ENCODE measurements around the gene HOXB7.

Gene HOXB7

DNA sequence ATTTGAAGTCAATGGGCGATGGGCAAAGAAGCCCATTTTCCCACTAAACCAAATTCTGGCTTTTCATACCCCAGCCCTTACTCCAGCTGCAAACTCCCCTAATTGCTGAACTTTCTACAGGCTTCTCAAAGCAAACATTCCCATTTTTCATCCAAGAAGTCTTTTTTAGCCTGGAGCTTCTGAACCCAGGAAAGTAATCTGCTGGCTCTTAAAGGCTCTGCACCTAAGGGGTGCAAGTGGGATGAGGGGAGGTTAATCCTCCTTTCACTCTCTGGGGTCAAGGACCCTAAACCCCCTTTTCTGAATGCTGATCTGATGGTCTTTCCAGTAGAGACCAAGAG is 2.4 kb downstream of the HOXB7 start:
- DNase-seq: no peak

DNA sequence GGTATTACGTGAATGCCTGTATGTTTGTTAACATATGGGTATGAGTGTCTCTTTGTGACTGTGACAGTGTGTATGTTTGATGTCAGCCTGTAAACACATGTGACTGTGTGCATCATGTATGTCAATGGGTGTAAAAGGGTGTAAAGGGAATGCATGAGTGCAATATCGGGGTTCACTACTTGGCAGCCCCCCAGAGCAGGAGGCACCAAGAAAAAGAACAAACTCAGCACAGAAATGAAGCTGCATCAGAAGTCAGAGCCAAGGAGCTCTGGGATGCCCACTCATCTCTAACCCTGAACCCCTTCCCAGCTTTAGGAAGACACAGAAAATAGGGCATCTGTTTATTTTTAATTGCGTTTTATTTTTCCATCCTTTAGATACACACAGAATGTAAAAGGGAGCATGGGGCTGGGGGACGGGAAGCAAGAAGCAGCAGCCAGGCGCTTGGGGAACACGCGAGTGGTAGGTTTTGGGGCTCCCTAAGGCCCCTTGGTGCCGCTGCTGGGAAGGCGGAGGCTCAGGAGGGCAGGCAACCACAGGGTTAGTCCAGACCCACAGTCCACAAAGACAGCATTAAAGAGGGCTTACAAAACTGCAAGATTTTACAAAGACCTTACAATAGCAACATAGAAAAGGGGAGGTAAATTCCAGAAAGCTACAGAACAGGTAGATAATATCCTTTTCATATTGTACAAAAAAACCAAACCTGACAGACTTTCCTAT is 3.8 kb downstream of the HOXB7 start:
- DNase-seq: no peak

DNA sequence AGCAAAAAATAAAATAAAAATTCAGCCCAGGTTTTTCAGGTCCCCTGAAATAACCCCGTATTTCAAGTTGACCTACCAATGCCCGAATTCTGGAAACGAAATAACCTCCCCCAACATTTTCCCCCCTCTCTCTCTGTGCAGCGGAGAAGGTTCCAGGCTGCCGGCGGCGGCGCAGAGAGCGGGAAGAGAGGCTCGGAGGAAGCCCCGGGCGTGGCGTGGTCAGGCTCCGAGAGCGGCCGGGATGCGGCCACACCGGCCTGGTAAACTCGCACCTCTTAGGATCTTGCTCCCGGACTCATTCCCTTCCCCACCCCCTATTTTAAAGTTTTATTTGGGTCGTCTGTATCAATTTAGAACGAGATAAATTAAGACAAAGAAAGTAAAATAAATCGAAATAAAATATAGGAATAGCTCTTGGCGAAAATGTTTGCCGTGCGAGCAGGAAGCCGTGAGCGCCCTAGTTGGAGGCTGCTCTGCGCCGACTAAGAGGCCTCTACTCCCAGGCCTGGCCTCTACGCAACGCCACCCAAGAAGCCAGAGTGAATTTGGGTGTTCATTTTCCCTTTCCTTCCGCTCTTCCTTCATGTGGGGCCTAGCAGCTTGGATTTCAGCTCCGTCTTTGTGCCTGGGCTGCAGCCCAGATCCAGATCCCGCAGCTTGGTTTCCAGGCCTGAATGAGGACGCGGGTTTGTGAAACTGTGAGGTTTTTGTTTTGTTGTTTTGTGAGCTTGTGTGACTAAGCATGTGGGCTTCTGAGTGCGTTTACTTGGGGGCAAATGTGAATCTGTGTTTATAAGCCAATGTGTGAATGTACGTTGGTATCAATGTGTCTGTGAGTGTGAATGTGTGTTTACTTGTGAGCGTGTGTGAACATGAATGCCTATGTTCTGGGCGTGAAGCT is 4.6 kb downstream of the HOXB7 start:
- no peak for DNase-seq

DNA sequence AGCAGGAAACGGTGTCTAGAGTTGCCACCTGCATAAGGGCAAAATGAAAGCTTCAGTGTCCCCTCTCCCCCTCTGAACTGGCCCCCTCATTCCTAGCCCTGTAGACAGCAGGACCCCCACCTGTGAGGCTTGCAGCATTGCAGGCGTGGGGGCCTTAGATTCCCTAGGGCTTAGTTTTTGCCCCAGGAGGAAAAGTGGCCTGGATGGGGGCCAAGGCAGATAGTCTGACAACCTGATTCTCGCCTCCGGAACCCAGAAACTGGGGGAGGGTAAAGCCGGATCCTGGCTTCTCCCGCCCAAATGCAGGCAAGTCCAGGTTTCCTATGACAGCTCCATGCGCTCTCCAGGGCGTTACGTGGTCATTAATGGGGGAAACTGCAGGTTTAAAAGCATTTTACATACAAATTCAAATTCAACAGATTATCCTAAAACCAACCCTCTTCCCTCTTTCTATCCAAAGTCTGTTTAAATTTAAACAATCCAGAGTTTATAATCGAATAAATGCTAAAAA is 5.4 kb downstream of the HOXB7 start:
- no peak for DNase-seq

DNA sequence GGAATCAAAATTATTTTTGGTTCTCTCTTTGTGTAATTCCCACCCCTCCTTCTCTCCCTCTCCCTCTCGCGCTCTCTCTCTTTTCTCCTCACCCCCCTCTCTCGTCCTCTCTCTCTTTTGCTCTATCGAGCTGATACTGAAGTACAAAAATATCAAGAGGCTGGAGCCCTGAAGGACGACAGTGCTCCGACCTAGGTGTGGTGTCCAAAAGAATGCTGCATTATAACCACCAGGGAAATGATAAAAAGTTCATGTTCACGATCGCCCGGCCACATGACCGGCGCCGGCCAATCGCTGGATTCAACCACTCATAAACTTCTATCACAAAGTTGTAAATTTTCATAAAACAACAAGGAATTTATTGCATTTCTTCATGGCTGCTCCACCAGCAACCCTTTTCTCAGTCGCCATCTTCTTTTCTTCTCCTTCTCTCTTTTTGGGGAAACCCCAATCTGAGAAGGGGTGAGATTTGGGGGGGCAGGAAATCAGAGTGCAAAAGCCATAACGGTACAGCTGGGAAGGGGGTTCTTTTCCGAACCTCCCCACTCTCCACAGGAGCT is 6.0 kb downstream of the HOXB7 start, which contains the start of gene HOXB6:
Gene HOXB6 (minus strand): TSS at position 217 of the 560 bp plus-strand sequence. CDS start 6,836 bp downstream, outside the sequence.
- no peak for DNase-seq

DNA sequence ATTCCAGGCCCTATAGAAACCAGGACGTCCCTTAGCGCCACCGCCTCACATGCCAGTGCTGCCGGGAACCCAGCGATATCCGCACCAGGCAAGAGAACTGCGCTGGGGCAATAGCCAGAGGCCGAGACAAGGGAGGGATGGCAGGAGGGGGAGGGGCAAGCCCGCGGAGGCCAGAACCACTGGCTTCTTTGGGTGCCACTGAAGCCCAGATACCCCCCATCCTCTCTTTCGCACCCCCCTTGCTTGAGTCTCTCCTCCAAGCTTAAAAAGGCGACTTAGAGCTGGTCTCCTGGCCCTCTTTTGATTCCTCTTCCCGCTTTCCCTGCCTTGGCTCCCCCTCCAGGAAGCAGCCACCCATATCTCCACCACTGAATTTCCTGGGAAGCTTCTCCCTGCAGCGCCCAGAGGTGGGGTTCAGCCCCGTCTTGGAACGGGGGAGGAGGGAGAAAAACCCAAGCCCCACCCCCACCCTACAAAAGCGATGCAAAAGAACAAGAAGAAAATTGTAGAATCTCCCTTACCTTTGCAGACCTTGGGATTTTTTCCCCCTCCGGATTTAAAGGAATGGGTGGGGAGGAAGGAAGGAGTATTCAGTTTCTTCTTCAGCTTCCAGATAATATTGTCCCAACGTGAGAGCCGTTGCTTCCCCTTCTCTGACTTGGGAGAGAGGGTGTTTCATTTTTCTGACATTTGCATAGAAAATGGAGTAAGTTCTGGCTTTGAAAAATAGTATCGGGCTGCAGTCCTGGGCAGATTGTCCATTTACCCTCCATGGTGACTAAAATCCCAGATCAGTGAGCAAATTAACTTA is 6.7 kb downstream of the HOXB7 start:
- DNase-seq: no peak

DNA sequence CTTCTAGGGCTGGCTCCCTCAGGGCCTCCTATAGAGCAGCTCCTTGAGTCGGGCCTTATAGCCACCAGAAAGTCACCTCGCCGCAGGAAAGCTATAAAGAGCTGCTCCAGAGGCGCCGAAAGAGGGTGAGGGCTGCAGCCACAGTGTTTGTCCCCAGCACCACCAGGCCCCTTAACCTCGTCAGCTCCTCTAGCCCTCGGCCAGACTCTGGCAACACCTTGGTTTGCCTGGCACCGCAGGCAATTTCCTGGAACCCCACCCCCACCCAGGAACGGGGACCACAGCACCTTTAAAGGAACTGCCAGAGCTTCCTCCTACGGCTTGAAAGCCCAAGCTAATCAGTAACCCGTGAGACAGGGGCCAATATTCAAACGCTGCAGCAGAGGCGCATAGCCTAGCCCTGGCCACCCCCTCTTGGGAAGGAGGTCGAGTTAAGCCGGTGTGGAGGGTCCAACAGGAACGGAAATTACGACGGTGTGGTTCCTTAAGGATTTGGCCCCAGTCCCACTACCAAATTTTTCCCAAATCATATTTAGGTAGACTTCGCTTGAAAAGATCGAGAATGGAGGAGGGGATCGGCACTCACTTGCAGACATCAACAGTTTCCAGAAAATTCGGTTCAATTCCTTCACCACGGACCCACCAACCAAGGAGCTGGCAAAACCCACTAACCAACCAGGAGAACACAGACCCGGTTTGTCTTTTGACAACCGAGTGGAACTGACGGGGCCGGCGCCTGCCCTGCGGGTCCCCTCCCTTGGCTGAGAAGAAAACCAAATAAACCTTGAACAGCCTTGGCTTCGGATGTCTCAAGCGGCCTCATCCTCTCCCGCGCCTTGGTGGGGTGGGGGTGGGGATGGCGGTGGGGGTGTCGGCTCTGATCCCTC is 9.0 kb downstream of the HOXB7 start:
- DNase-seq: no peak

DNA sequence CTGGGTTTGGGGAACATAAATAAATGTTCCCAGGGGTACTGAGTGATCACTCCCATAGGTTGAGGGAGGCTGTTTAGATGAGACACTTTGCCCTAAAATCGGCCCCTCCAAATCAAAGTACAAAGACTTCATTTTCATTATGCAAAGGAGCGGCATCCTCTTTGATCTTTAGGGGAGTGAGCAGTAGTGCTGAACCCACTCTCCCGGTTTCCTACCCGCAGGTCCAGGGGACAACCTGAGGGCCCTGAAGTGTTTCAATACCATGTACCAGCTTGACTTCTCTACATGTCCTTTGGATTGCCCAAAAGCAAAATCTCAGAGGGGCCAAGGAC is 9.6 kb downstream of the HOXB7 start:
- no peak for DNase-seq

DNA sequence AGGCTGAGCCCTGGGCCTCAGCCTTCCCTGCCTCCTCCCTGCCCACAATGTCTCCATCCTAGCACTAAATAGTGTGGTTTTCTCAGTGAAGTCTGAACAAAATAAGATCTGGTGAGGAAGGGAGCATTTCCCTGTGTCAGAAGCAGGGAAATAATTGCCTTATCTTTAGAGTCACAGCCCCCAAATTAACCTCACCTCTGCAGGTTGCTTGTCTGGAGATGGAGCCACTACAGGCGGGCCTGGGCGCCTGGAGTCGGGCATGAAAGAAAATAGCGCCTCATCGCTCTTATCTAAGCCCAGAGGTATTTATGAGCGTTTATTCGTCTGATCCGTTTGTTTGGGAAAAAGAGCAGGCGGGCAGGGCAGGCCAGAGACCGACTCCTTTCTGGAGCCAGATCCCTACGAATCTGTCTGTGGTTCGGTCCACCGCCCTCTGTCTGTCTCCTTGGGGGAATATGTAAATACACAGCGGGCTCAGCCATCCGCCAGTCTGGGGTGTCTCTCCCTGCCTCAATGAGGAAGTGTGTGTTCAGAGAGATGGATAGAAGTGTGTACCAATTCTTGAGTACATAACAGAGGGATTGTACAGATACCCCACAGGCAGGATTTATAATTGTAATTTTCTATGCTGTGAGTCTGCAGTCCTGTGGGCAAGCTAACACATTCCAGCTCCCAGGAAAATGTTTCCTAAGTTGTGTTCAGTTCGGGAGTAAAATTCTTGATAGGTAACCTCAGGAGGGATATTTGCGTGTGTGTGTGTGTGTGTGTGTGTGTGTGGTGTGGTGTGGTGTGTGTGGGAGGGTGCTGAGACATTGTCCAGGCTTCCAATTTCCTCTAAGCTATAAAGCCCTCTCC is 10.3 kb downstream of the HOXB7 start:
- DNase-seq: no peak

DNA sequence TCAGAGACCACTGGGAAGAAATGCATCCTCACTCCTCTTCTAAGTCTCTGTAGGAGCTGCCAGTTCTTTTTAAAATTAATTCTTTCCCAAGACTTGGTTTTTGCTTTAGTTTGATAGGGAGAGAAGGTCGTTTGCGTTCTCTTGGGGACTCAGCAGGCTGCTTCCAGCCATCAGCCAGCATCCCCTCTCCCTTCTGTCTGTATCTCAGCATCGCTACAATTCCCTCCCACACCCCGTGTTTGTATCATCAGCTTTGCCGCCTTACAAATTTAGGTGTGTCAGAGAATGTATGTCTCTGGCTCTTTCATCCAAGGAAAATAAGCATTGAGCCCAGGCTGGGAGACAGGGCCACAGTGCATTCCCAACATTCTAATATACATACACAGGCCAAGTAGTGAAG is 11.5 kb downstream of the HOXB7 start:
- no peak for DNase-seq

DNA sequence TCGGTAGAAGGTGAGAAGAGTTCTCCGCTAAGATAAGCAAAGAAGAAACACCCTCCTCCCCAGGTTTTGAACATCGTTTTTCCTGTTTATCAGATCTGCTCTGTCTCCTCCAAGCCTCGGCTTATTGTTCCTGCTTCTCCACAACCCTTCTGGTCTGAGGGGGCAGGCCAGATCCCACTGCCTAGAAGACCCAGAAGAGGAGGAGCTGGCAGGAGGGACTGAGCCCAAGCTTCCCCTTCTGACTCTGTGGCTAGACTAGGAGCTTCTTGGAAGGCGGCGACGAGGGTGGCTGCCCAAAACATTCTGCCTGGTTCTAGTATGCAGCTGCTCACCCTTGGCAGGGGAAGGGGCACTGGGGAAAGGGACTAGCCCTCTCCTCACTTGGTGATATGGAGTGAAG is 12.1 kb downstream of the HOXB7 start:
- DNase-seq: no peak

DNA sequence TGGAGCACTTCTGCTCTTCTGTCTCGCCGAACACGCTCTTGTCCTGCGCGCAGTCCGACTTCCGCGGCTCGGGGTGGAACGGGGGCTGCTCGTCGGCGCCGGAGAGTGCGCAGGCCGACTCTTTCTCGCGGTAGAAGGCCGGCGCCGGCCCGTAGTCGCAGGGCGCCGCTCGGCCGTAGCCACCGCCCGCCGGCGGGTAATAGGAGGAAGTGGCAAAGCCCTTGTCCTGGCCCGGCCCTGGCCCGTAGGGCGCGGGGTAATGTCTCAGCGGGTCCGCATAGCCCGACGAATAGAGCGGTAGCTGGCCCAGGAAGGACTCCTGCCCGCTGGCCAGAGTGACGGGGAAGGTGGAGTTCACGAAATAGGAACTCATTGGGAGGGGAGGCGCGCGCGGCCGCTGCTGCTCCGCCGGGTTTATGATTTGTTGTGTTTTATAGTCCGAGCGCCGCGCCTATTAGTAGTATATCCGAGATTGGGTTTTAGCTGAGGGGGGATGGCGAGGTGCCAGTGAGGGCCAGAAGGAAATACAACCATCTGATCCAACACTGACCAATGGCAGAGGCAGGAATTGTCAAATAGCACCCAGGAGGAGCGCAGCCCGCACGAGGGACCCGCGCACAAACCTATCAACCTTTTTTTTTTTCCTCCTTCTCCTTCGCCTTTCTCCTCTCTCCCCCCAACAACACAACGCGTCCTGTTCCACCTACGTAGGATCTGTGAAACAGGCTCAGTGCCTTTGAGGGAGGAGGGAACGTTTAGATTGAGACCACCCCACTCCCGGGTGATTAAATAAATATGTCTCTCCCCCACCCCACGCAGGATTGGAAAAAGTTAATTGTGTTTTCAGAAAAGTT is 12.8 kb downstream of the HOXB7 start:
- no peak for DNase-seq

DNA sequence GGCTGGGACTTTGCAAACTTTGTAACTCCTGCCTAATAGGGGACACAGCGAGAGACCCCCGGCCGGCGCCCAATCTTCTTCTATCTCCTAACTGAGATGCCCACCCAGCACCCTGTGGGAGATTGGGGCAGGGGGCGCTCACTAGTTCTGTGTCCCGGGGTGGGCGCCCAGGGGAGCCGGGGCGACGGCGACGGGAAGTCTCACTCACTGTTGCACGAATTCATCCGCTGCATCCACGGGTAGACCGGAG is 13.4 kb downstream of the HOXB7 start:
- DNase-seq: no peak

DNA sequence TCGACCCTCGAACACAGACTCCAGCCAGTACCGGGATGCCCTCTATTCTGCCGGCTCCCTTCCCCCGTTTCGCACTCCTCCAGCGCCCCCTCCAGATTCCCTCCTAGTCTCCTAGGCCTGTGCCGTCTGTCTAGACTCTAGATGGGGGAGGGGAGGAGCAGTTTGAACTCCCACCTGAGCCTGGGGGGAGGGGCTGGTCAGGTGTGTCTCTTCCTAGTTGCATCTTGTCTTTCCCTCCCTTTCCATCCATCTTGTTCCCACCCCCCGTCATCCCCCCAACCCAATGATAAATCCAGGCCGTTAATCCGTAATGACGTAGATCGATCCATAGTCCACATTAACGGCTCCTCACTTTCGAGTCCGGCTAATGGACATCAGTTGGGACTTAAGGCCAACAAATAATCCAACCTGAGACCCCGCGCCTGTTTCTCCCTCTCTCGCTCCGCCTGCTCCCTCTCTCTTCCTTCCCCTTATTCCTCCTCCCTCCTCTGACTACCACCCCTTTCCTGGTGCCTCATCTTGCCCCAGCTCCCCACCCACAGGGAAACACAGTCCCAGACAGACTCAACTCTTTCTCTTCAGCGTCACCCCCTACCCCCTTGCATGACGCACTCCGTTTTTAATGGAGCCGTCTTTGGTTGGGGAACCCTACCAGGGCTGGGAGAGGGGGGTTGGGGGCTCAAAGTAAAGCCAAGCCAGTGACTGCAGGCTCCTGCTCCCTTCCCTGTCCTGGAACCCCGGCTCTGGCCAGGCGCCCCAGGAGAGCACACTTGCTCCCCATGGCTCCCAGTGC is 13.9 kb downstream of the HOXB7 start:
- no peak for DNase-seq

DNA sequence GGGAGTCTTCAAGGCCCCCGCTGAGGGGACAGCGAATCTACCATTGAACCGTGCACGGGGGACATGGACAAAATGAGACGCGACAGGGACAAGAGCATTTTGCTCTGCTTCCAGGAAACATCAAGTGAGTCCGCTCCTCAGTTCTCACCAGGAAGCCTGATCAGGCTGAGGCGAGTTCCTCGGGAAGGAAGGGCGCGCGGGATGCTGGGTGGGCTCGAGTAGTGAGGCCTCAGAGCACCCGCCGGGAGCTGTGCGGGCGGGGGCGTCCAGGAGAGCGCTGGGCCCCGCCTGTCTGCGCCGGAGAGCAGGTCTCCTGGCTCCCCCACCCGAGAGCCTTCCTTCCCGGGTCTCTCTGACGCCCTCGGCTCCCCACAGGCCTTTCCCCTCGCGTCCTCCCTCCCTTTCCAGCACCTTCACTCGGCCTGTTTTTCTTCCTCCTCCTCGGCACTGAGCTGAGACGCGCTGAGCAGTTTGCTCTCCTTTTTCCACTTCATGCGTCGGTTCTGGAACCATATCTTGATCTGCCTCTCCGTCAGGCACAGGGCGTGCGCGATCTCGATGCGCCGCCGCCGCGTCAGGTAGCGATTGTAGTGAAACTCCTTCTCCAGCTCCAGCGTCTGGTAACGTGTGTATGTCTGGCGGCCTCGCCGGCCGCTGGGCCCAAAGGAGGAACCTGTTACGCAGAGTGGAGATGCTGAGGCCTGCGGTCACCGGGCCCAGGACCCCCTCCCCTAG is 14.7 kb downstream of the HOXB7 start:
- DNase-seq: no peak

DNA sequence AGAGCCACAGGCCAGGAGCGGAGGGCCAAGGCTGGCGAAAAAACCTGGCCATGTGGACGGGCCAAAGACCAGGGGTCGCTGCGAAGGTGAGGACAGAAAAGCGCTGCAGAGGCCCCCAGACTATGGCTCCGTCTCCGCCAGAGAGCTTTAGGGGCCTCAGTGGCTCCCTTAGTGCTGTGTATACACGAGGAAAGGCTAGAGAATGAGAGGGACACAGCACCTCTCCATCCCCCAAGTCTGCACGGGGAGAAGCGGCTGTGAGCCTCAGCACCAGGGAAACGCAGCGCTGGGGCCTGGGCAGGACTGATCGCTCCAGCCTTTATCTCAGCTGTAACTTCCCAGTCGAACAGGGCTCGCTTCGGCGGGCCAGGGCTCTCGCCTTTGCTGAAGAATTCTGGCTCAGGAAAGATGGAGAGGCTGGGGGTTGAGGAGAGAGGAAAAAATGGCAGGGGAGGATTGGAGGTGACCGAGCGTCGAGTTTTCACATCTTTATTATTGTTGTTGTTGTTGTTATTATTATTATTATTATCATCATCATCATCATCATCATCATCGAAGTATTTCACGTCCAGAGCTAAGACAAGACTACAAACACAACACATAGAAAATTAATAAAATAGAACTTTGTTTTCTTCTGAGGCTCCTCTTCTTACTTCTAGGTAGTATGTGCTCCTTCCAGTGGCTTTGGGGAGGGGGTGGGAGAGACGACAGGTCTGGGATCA is 15.4 kb downstream of the HOXB7 start:
- DNase-seq: no peak

DNA sequence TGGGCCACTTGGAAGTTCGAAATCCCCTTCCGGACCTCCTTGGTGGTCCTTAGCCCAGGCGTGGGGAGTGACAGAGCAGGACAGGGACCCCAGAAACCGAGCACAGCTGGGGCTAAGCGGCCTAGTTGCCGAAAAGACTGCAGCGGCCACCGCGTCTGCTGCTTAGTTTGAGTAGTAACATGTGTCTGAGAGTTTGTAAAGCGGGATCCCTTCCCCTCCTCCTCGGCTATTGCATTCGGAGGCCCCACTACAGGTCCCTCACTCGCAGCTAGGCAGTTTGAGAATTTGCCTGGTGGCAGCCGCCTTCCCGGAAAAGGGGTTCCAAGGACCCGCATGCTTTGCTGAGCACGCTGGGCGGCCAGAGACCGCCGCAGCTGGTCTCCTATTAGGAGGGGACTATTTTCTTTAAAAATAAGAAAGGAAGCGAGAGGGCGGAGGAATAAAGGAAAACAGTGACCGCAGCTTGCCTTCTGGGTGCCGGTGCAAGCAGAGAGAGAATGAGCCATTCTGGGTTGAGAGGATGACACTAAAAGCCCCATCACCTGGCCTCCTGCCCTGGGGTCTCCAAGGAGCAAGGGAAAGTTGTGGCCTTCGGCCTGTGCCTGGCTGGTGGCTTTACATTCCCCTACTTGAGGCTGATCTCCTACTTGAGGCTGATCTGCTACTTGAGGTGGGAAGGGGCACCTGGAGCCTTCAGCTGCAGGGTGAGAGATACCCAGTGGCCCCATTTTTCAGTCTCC is 16.1 kb downstream of the HOXB7 start:
- DNase-seq: no peak

All from right forelimb (tissue), 1 donor.